K562 (cell line): Measurements from ENCODE around the gene VAC14. TPM values are rescaled to one million over a fixed set of nuclear protein-coding genes. Genes with fewer than 3 reads are reported as not detected.

ENCODE experiments used
- CEBPG ChIP-seq, 3 experiments: fragments of 200-800 bp in 1 of 3; sonication (Bioruptor generic) in 1 of 3; sonication (generic) in 1 of 3; formaldehyde crosslinking in 1 of 3; IDR thresholded peaks in 2 of 3; conservative IDR thresholded peaks in 1 of 3; 2 replicates each; pipeline versions ENCODE4 v1.6.1 to v1.8.0; 2016 to 2022; ENCODE audit warnings: missing compliant biosample characterization in 2 of 3, missing genetic modification characterization in 2 of 3, mild to moderate bottlenecking in 1 of 3, missing genetic modification reagents in 1 of 3
- DMBX1 ChIP-seq: fragments of 250-450 bp; sonication (Bioruptor Pico); IDR thresholded peaks from 2 replicates; pipeline ENCODE4 v1.8.0; 2022; ENCODE audit warnings: inconsistent platforms, mild to moderate bottlenecking, moderate library complexity, borderline replicate concordance
- E2F3 ChIP-seq: fragments of 250-450 bp; sonication (Bioruptor Pico); IDR thresholded peaks from 2 replicates; pipeline ENCODE4 v1.4.0; 2020; ENCODE audit warnings: mild to moderate bottlenecking
- FUS ChIP-seq: fragments of 200-400 bp; formaldehyde crosslinking; optimal IDR thresholded peaks from 2 replicates; pipeline ENCODE3; 2017; ENCODE audit warnings: low read depth, low read length
- LCOR ChIP-seq: sonication (generic); formaldehyde crosslinking; IDR thresholded peaks from 2 replicates; pipeline ENCODE4 v1.8.0; 2022; ENCODE audit warnings: mild to moderate bottlenecking, missing genetic modification reagents
- LEF1 ChIP-seq: fragments of 450-650 bp; IDR thresholded peaks from 2 replicates; pipeline ENCODE4 v1.6.1; 2016; ENCODE audit warnings: mild to moderate bottlenecking
- MAFF ChIP-seq: IDR thresholded peaks from 2 replicates; pipeline ENCODE4 v1.6.1; 2012; ENCODE audit warnings: low read length, improper control_type of control experiment
- NFIX ChIP-seq: fragments of 250-450 bp; sonication (Bioruptor Pico); IDR thresholded peaks from 2 replicates; pipeline ENCODE4 v1.4.0; 2020; ENCODE audit warnings: low read depth, mild to moderate bottlenecking, moderate library complexity
- POLR2AphosphoS5 ChIP-seq: IDR thresholded peaks from 2 replicates; pipeline ENCODE4 v1.6.1; 2011; ENCODE audit warnings: mild to moderate bottlenecking, low read depth, low read length, moderate library complexity; ENCODE audit not compliant: control insufficient read depth, insufficient read depth
- RBM22 ChIP-seq: fragments of 200-400 bp; formaldehyde crosslinking; IDR thresholded peaks from 2 replicates; pipeline ENCODE4 v1.6.1; 2018; ENCODE audit warnings: low read length, low read depth; ENCODE audit not compliant: poor library complexity, severe bottlenecking
- SNAPC5 ChIP-seq: fragments of 250-450 bp; sonication (Bioruptor Pico); IDR thresholded peaks from 2 replicates; pipeline ENCODE4 v1.8.0; 2021; ENCODE audit warnings: moderate library complexity, mild to moderate bottlenecking, inconsistent platforms
- SRF ChIP-seq, 2 experiments: fragments of 250-450, 450-650 bp in 1 of 2; sonication (Bioruptor Pico) in 1 of 2; sonication (generic) in 1 of 2; formaldehyde crosslinking; IDR thresholded peaks; 2 replicates each; pipeline versions ENCODE4 v1.5.0 to v1.5.1; 2020 to 2022; ENCODE audit warnings: mild to moderate bottlenecking in 1 of 2, missing genetic modification reagents in 1 of 2
- TBP ChIP-seq: optimal IDR thresholded peaks from 2 replicates; pipeline ENCODE3; 2011; ENCODE audit warnings: low read depth, low read length, improper control_type of control experiment
- ZBTB12 ChIP-seq: fragments of 250-450 bp; sonication (Bioruptor Pico); IDR thresholded peaks from 2 replicates; pipeline ENCODE4 v1.4.0; 2020
- ZNF124 ChIP-seq: sonication (generic); formaldehyde crosslinking; IDR thresholded peaks from 2 replicates; pipeline ENCODE4 v1.8.1; 2022; ENCODE audit warnings: missing genetic modification reagents
- ZNF3 ChIP-seq: fragments of 250-450 bp; sonication (Bioruptor Pico); IDR thresholded peaks from 2 replicates; pipeline ENCODE4 v1.5.0; 2021; ENCODE audit warnings: mild to moderate bottlenecking, moderate library complexity
- ZNF41 ChIP-seq: fragments of 250-450 bp; sonication (Bioruptor Pico); conservative IDR thresholded peaks from 2 replicates; pipeline ENCODE4 v1.4.0; 2020; ENCODE audit warnings: mild to moderate bottlenecking
- polyA plus RNA-seq, 8 experiments: library from polyadenylated mRNA; depleted of rRNA in 4 of 8; stranded (reverse) in 5 of 8; unstranded in 3 of 8; fragments of >200 nt; fragmentation: Nextera tagmentation in 2 of 8; fragmentation: Illumina TruSeq in 1 of 8; extraction: Ambion mirVana in 2 of 8; extraction: Trizol in 1 of 8; gene quantifications; 2 replicates each; pipeline versions ENCODE4 v1.2.1 to v1.2.3, GENCODE V29; 2011 to 2014; ENCODE audit warnings: inconsistent platforms in 1 of 8, missing spikeins in 1 of 8
- total RNA-seq, 7 experiments: library from RNA; depleted of rRNA in 6 of 7; stranded (reverse); fragments of >200 nt in 6 of 7; fragmentation: Illumina TruSeq in 2 of 7; extraction: Trizol in 2 of 7; gene quantifications; 2 replicates each; pipeline versions ENCODE4 v1.2.1 to v1.2.3, GENCODE V29; 2011 to 2021; ENCODE audit warnings: low replicate concordance in 1 of 7
- TF ChIP-seq, protein P1 (sequence below): fragments of 250-450 bp; sonication (Bioruptor Pico); IDR thresholded peaks from 2 replicates; pipeline ENCODE4 v1.5.0; 2021
- TF ChIP-seq, protein P2 (sequence below): fragments of 250-450 bp; sonication (Bioruptor Pico); IDR thresholded peaks from 2 replicates; pipeline ENCODE4 v1.8.0; 2021; ENCODE audit warnings: borderline replicate concordance, mild to moderate bottlenecking, moderate library complexity; ENCODE audit not compliant: poor library complexity, severe bottlenecking
- TF ChIP-seq, protein P3 (sequence below): fragments of 450-650 bp; formaldehyde crosslinking; IDR thresholded peaks from 2 replicates; pipeline ENCODE4 v1.4.0; 2020; ENCODE audit warnings: mild to moderate bottlenecking, moderate library complexity

Gene VAC14
- total and polyA plus RNA-seq, 9 of the 15 experiments (the other 6 are each of a cell fraction or from before 2014, with no cell fraction given), result 1.3 to 41.6 (median 26.6) TPM

GRCh38 chr16:70746708-70747424 is 54.1 kb downstream of the VAC14 start (continued):
- TF ChIP-seq LEF1 (peak; percentile 71), NFIX (CRISPR knock-in tag) (no peak), E2F3 (CRISPR knock-in tag) (no peak), SNAPC5 (CRISPR knock-in tag) (no peak), RBM22 (no peak), DMBX1 (CRISPR knock-in tag) (peak; percentile 69), MAFF (peak; percentile 81), FUS (no peak), POLR2AphosphoS5 (no peak), TBP (peak; percentile 35), ZNF3 (CRISPR knock-in tag) (no peak), ZNF124 (CRISPR knock-in tag) (no peak), CEBPG (CRISPR knock-in tag; IDR thresholded peaks at IDR 0.05) (peak; percentile 74), CEBPG (tag; conservative IDR thresholded peaks at IDR 0.05 in 1 of 2, IDR thresholded peaks at IDR 0.05 in 1 of 2) (peak; percentile 72 to 87), SRF (CRISPR knock-in tag; IDR thresholded peaks at IDR 0.05) (peak in 1 of 2 experiments; percentile 61; a peak in 1 of 4 replicates), ZNF41 (CRISPR knock-in tag) (no peak), LCOR (CRISPR knock-in tag) (no peak), ZBTB12 (CRISPR knock-in tag) (no peak)
- TF ChIP-seq, protein P1, sequence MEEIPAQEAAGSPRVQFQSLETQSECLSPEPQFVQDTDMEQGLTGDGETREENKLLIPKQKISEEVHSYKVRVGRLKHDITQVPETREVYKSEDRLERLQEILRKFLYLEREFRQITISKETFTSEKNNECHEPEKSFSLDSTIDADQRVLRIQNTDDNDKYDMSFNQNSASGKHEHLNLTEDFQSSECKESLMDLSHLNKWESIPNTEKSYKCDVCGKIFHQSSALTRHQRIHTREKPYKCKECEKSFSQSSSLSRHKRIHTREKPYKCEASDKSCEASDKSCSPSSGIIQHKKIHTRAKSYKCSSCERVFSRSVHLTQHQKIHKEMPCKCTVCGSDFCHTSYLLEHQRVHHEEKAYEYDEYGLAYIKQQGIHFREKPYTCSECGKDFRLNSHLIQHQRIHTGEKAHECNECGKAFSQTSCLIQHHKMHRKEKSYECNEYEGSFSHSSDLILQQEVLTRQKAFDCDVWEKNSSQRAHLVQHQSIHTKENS (CRISPR knock-in tag), result no peak
- TF ChIP-seq, protein P2, sequence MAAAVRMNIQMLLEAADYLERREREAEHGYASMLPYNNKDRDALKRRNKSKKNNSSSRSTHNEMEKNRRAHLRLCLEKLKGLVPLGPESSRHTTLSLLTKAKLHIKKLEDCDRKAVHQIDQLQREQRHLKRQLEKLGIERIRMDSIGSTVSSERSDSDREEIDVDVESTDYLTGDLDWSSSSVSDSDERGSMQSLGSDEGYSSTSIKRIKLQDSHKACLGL (CRISPR knock-in tag), result no peak
- TF ChIP-seq, protein P3, sequence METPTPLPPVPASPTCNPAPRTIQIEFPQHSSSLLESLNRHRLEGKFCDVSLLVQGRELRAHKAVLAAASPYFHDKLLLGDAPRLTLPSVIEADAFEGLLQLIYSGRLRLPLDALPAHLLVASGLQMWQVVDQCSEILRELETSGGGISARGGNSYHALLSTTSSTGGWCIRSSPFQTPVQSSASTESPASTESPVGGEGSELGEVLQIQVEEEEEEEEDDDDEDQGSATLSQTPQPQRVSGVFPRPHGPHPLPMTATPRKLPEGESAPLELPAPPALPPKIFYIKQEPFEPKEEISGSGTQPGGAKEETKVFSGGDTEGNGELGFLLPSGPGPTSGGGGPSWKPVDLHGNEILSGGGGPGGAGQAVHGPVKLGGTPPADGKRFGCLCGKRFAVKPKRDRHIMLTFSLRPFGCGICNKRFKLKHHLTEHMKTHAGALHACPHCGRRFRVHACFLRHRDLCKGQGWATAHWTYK, result no peak
